ENCODE data around the gene ZBTB26.

DNA sequence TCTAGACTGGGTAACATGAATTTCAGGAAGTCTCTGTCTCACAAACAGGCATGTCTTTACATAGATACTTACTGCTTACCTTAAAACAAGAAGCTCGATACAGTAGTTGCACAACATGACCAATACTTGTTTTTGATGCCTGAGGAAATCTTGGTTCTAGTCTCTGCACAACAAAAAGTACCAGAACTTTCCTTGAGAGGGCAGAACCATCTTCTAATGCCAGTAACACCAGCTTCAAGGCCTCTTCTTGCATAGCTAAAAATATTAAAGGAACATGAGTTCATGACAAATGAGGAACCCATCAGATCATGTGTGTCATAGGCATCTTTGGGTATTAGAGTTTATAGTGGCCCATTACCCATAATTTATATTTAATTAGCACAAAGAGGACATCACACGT, 48.2 kb downstream of the ZBTB26 start:
- TF ChIP-seq, protein P1, sequence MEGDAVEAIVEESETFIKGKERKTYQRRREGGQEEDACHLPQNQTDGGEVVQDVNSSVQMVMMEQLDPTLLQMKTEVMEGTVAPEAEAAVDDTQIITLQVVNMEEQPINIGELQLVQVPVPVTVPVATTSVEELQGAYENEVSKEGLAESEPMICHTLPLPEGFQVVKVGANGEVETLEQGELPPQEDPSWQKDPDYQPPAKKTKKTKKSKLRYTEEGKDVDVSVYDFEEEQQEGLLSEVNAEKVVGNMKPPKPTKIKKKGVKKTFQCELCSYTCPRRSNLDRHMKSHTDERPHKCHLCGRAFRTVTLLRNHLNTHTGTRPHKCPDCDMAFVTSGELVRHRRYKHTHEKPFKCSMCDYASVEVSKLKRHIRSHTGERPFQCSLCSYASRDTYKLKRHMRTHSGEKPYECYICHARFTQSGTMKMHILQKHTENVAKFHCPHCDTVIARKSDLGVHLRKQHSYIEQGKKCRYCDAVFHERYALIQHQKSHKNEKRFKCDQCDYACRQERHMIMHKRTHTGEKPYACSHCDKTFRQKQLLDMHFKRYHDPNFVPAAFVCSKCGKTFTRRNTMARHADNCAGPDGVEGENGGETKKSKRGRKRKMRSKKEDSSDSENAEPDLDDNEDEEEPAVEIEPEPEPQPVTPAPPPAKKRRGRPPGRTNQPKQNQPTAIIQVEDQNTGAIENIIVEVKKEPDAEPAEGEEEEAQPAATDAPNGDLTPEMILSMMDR (IDR thresholded peaks at IDR 0.05) = no peak
- no peak for TF ChIP-seq EP300 (IDR thresholded peaks at IDR 0.05)

All from gastroesophageal sphincter (tissue), 3 donors.